HG03521 (cell line): Measurements from ENCODE around the gene SIT1.

Source experiments
- ATAC-seq: cut with Tn5 transposase; IDR thresholded peaks from one replicate; pipeline ENCODE4 v1.9.1; 2021; ENCODE audit warnings: mild to moderate bottlenecking, moderate library complexity; ENCODE audit not compliant: unreplicated experiment

The SIT1 gene

DNA sequence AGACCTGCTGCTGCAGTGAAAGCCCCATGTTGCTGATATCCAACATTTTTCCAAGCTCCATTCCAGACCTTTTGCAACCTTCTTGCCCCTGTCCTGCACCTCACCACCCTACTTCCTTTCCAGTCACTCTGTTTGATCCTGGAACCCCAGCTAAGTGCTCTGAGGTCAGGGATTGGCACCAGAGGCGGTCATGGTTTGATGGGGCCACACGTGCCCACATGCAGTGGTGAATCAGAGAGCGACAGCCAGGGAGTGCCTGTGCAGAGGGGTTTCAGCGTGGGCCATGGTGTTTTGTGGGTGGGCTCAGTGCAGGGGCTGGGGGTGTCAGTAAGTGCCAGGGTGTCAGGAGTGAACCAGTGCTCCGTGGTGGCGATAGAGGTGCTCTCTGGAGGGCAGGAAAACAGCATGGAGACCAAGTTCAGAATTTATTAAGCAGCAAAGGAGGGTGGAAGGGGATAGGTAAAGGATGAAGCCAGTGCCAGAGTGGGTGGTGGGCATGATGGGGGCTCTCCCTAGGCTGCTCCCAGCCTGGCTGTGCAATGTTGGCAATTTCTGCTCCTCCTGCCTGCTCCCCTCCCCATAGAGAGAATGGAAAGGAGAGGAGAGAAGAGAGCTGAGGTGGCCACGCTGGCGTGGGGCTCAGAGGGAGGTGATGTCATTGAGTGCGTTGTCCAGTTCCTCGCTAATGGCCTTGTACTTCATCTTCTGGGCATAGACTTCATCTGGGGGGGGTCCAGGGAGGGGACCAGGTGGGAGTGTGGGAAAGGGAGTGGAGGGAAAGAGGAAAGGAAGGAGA is 32.0 kb upstream of the SIT1 start:
- ATAC-seq, result no peak

DNA sequence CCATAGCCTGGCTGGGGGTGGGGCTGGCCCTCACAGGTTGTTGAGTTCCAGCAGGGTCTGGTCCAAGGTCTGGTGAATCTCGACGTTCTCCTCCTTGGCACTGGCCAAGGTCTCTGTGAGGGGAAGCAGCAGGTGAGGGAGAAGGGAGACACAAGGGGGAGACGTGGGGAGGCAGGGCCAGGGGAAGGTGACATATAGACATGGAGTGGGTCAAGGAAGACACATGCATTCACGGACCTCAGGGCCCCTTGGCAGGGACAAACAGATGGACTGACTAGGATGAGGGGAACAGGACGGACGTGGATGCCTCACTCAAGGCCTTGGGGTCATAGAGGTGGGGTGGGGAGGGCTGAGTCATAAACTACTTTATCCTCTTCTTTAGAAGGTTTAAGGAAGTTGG is 31.3 kb upstream of the SIT1 start:
- no peak for ATAC-seq

DNA sequence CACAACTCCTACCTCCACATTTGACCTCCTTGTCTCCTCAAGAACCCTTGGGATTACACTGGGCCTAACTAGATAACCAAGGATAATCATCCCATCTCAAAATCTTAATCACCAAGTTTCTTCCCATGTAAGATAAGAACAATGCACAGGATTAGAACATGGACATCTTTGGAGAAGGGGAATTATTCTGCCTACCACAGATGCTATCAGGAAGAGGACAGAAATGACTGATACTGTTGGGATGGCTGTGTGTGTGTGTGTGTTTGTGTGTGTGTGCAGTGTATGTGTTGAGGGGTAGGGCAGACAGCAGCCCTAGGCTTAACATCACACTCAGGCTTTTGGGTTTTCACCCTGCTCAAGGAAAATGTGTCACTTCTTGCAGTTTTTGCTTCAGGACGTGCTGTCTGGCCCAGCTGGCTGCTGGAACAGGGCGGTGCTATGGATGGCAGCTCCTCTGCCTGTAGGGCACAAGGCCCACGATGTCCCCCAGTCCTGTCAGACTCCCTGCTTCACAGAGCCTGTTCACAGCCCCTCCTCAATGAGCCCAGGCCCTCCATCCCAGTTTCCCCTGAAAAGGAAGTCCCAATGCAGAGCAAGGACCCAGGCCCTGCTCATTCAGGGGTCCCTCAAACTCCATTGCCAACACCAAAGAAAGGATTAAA is 30.7 kb upstream of the SIT1 start:
- ATAC-seq, result no peak

DNA sequence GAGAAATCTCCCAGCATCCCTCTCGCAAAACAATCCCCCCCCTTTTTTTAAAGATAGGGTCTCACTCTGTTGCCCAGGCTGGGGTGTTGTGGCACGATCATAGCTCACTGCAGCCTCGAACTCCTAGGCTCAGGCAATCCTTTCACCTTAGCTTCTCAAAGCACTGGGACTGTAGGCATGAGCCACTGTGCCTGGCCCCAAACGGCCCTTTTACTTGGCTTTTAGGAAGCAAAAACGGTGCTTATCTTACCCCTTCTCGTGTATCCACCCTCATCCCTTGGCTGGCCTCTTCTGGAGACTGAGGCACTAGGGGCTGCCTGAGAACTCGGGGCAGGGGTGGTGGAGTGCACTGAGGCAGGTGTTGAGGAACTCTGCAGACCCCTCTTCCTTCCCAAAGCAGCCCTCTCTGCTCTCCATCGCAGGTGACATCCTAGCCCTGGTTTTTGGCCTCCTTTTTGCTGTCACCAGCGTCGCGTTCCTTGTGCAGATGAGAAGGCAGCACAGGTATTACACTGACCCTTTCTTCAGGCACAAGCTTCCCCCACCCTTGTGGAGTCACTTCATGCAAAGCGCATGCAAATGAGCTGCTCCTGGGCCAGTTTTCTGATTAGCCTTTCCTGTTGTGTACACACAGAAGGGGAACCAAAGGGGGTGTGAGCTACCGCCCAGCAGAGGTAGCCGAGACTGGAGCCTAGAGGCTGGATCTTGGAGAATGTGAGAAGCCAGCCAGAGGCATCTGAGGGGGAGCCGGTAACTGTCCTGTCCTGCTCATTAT is 29.8 kb upstream of the SIT1 start:
- no peak for ATAC-seq

DNA sequence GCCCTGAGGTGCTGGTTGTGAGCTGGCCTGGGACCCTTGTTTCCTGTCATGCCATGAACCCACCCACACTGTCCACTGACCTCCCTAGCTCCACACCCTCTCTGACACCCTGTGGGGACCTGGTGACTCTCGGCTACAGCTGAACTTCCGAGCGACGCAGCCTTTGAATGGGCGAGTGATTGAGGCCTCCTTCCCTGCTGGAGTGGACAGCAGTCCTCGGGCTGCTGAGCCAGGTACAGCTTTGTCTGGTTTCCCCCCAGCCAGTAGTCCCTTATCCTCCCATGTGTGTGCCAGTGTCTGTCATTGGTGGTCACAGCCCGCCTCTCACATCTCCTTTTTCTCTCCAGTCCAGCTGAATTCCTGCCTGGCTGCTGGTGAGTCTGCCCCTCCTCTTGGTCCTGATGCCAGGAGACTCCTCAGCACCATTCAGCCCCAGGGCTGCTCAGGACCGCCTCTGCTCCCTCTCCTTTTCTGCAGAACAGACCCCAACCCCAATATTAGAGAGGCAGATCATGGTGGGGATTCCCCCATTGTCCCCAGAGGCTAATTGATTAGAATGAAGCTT is 29.1 kb upstream of the SIT1 start:
- ATAC-seq, result no peak

DNA sequence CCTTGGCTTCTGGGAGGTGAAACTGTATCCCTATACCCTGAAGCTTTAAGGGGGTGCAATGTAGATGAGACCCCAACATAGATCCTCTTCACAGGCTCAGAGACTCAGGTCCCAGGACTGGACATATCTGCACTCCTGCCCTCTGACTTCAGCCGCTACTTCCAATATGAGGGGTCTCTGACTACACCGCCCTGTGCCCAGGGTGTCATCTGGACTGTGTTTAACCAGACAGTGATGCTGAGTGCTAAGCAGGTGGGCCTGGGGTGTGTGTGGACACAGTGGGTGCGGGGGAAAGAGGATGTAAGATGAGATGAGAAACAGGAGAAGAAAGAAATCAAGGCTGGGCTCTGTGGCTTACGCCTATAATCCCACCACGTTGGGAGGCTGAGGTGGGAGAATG is 28.4 kb upstream of the SIT1 start:
- ATAC-seq, result no peak

DNA sequence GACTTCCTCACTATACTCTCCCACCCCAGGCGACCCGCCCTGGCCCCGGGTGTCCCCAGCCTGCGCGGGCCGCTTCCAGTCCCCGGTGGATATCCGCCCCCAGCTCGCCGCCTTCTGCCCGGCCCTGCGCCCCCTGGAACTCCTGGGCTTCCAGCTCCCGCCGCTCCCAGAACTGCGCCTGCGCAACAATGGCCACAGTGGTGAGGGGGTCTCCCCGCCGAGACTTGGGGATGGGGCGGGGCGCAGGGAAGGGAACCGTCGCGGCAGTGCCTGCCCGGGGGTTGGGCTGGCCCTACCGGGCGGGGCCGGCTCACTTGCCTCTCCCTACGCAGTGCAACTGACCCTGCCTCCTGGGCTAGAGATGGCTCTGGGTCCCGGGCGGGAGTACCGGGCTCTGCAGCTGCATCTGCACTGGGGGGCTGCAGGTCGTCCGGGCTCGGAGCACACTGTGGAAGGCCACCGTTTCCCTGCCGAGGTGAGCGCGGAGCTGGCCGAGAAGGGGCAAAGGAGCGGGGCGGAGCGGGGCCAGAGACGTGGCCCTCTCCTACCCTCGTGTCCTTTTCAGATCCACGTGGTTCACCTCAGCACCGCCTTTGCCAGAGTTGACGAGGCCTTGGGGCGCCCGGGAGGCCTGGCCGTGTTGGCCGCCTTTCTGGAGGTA is 25.1 kb upstream of the SIT1 start:
- ATAC-seq, result no peak

DNA sequence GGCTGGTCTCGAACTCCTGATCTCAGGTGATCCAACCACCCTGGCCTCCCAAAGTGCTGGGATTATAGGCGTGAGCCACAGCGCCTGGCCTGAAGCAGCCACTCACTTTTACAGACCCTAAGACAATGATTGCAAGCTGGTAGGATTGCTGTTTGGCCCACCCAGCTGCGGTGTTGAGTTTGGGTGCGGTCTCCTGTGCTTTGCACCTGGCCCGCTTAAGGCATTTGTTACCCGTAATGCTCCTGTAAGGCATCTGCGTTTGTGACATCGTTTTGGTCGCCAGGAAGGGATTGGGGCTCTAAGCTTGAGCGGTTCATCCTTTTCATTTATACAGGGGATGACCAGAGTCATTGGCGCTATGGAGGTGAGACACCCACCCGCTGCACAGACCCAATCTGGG is 24.5 kb upstream of the SIT1 start:
- no peak for ATAC-seq

DNA sequence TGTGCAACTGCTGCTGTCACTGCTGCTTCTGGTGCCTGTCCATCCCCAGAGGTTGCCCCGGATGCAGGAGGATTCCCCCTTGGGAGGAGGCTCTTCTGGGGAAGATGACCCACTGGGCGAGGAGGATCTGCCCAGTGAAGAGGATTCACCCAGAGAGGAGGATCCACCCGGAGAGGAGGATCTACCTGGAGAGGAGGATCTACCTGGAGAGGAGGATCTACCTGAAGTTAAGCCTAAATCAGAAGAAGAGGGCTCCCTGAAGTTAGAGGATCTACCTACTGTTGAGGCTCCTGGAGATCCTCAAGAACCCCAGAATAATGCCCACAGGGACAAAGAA is 23.3 kb upstream of the SIT1 start:
- ATAC-seq, result no peak

- ATAC-seq, result no peak
These were observed 22.6 kb upstream of the SIT1 start, which contains the start of gene CA9 for GRCh38 chr9:35673132-35674024. Gene CA9 (plus strand): TSS chr9:35673928. CDS start chr9:35673960, 32 bp downstream.

DNA sequence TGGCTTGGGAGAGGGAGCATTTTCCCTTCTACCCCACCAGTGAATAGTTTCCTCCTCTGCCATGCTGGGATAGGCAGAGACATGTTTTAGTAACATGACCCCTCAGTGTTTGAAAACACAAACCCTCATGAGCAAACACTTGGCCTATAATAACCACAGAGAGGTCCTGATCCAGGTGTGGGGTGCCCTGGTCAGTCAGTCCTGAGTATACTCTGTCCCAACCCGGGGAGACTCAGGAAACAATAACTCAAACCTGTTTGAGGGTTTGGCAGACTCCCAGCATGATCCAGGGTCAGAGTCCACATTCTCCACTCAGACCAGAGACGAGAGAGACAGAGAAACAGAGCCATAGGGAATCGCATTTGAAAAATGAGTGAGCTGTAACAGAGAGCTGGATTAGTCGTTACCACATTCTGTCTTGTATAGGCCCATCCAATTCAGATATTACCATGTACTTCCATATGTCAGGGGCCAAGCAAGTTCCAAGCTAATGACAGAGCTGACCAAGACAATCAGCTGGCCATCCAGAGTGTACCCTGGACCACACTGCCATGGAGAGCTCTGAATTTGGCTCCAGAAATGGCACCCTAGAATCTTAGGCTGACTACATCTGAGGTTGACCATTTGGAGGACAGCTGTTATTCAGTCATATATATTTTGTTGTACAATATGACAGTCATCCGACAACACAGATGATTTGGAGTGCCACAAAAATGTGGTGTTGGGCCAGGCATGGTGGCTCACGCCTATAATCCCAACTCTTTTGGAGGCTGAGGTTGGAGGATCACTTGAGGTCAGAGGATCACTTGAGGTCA is 18.8 kb upstream of the SIT1 start:
- ATAC-seq, result no peak

DNA sequence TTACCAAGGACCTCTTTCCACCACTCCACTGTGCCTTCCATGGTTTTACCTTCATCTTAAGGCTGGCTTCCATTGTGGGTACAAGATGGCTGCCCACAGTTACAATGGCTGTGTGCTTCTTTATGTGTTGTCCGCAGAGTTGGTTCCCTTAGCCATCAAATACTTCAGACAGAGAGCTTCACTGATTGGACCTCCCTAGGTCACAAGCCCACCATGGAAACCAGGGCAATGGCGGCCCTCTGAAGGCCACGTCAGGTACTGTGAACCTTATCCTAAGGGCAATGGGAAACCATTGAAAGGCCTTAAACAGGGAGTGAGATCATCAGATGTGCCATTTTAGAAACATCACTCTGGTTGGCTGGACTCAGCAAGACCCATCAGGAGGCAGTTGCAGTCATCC is 17.2 kb upstream of the SIT1 start:
- ATAC-seq, result no peak

- no peak for ATAC-seq
These were observed 15.8 kb upstream of the SIT1 start for GRCh38 chr9:35666549-35666948.

GRCh38 chr9:35666045-35666444 is 15.3 kb upstream of the SIT1 start:
- ATAC-seq, result no peak

DNA sequence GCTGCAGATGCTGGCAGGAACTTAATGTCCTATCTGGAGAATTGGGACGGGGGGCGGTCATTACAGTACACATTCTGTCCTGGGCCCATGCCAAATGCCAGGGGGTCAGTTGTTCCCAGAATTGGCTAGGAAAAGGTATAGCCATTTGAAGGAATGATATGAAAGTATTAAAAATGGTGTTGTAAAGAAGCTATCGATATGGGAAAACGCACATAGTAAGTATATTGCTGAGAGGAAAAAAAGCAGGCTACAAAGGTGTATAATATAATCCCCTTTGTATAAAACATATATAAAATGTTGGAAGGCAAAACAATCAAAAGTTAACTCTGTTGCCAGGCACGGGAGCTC is 14.7 kb upstream of the SIT1 start:
- ATAC-seq, result no peak

- peak; percentile 60 for ATAC-seq
These were observed 14.1 kb upstream of the SIT1 start, which contains the start of gene ARHGEF39 for GRCh38 chr9:35664531-35665470. Gene ARHGEF39 (minus strand): TSS chr9:35665195. CDS start chr9:35665169, 26 bp downstream.

DNA sequence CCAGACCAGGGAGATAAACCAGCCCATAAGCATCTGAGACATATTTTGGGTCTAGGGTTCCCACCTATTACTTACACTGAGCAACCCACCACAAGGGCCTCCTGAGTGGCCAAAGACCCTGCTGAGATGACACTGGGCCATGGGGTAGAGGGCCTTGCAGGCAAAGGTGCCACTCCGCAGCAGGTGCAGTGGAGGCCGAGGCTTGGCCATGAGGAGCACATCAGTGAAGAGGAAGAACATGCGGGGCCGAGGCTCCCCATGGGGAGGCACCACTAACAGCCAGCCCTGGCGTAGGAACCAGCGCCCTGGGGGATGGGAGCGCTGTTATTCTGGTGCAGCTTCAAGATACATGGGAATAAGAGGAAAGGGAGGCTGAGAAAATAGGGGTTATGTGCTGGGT is 11.7 kb upstream of the SIT1 start:
- ATAC-seq, result no peak

DNA sequence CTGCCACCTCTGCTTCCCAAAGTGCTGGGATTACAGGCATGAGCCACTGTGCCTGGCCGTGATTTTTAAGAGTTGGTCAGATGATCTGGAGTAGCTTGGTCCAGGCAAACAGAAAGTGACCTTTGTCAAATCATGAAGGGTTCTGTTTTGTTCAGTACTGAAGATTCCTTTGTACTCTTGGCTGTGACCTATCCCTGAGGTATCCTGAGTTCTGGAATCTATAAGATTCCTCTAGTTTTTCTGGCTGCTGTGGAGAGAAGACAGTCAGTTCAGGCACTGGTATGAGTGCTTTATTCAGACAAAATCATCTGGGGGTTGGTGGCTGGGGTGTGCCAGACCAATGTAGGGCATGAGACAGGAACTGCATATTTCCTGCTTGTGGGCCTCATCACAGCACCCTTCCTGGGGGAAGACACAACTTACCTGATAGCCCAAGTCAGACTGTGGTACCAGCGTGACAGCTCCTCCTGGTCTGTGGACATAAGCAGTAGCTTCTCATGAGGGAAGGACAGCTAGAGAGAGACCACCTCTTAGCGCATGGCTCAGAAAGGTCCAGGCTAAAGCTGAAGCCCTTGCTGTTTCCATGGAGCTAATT is 11.1 kb upstream of the SIT1 start:
- no peak for ATAC-seq
